ENCODE data around the gene PCGF2.

- TF ChIP-seq CTCF (IDR thresholded peaks at IDR 0.05): no peak
- no peak for TF ChIP-seq EP300 (IDR thresholded peaks at IDR 0.05)
Measured at GRCh38 chr17:38794221-38794620, 46.1 kb upstream of the PCGF2 start.

Data from suprapubic skin (tissue), 3 donors.